Cardiac muscle cell (in vitro differentiated cells and primary cell): ENCODE results near the gene RFLNA. TPM values are rescaled to one million over a fixed set of nuclear protein-coding genes. Genes with fewer than 3 reads are reported as not detected.
A peak's percentile ranks its signal among the peaks of the same experiment; 100 is the strongest.

Source experiments
- DNase-seq, 2 donors: peaks; one replicate each; pipeline versions ENCODE4 v3.0.0 to v3.0.0-alpha.2; 2010 to 2017; ENCODE audit warnings: low read depth in 1 of 2, low spot score in 1 of 2
- H3K27ac ChIP-seq: fragments of 200-600 bp; sonication (generic); 2 replicates; pipeline ENCODE4 v1.5.1; 2016
- H3K27me3 ChIP-seq: fragments of 200-600 bp; sonication (generic); 2 replicates; pipeline ENCODE4 v1.6.0; 2016; ENCODE audit warnings: control low read depth
- H3K36me3 ChIP-seq: fragments of 200-600 bp; sonication (generic); 2 replicates; pipeline ENCODE4 v1.5.1; 2016; ENCODE audit warnings: control low read depth
- H3K4me1 ChIP-seq: fragments of 200-600 bp; sonication (generic); 2 replicates; pipeline ENCODE4 v1.8.1; 2017; ENCODE audit warnings: low read depth, mild to moderate bottlenecking, mixed run types
- H3K4me3 ChIP-seq: fragments of 200-600 bp; sonication (generic); 2 replicates; pipeline ENCODE4 v1.5.1; 2016; ENCODE audit warnings: mild to moderate bottlenecking
- H3K9me3 ChIP-seq: fragments of 200-600 bp; sonication (generic); 2 replicates; pipeline ENCODE4 v1.5.1; 2017; ENCODE audit warnings: low read depth, mild to moderate bottlenecking, control low read depth
- polyA plus RNA-seq: library from polyadenylated mRNA; unstranded; fragments of >200 nt; fragmentation: Nextera tagmentation; extraction: Ambion mirVana; gene quantifications from 2 replicates; pipeline ENCODE4 v1.2.1, GENCODE V29; 2016
- total RNA-seq: library from RNA; depleted of rRNA; stranded (reverse); fragments of >200 nt; gene quantifications from 2 replicates; pipeline ENCODE4 v1.2.3, GENCODE V29; 2016
- TF ChIP-seq, protein P1 (sequence below): IDR thresholded peaks from 2 replicates; pipeline ENCODE4 v1.5.1; 2012; ENCODE audit warnings: low read depth, mild to moderate bottlenecking, low read length

RFLNA gene
- total and polyA plus RNA-seq, 2 experiments from 2014 or later, result 1.8 to 4.5 TPM

DNA sequence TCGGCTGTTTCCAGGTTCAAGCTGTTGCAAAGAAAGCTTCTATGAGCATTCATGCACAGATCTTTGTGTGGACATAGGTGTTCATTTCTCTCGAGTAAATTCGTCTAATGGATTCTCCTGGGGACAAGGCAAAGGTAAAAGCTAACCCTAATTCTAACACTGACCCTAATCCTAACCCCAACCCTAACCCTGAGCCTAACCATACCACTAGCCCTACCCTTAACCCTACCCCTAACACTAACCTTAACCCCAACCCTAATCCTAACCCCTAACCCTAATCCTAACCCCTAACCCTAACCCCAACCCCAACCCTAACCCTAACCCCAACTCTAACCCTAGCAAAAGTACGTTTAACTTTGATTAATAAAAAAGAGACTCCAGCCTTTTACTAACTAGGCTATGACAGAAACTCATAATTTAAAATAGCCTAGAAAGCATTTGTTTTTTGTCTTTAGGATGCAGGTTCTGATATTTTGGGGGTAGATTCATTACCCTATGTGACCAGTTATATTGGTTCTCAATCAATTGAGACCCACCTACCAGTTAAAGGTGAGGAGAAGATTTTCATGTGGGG is 27.6 kb upstream of the RFLNA start:
- TF ChIP-seq, protein P1, sequence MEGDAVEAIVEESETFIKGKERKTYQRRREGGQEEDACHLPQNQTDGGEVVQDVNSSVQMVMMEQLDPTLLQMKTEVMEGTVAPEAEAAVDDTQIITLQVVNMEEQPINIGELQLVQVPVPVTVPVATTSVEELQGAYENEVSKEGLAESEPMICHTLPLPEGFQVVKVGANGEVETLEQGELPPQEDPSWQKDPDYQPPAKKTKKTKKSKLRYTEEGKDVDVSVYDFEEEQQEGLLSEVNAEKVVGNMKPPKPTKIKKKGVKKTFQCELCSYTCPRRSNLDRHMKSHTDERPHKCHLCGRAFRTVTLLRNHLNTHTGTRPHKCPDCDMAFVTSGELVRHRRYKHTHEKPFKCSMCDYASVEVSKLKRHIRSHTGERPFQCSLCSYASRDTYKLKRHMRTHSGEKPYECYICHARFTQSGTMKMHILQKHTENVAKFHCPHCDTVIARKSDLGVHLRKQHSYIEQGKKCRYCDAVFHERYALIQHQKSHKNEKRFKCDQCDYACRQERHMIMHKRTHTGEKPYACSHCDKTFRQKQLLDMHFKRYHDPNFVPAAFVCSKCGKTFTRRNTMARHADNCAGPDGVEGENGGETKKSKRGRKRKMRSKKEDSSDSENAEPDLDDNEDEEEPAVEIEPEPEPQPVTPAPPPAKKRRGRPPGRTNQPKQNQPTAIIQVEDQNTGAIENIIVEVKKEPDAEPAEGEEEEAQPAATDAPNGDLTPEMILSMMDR, result no peak
- H3K4me1 ChIP-seq, result no peaks in the 10 kb centered on the region
- no peak for DNase-seq
- H3K27me3 ChIP-seq, result no peaks in the 10 kb centered on the region
- H3K27ac ChIP-seq, result no peak overlapping the region
- H3K9me3 ChIP-seq, result no peaks in the 10 kb centered on the region
- no peaks in the 10 kb centered on the region for H3K36me3 ChIP-seq
- H3K4me3 ChIP-seq, result no peak overlapping the region

DNA sequence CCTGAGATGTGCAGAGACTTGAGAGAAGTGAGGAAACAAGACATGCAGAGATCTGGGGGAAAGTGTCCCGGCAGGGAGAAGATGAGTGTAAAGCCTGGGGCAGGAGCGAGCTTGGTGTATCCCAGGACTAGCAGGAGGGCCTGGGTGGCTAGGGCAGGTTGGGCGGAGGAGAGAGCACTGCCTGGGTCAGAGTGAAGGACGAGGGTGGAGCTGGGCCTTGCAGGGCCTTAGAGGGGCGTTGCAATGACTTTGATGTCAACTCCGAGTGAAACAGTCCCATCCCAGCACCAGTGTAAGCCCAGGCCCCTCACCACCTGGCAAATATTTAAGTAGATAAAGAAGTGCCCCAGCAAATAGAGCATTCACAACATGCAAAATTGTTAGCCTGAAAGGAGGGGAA is 24.2 kb upstream of the RFLNA start:
- H3K4me3 ChIP-seq, result no peak overlapping the region
- H3K9me3 ChIP-seq, result no peaks in the 10 kb centered on the region

DNA sequence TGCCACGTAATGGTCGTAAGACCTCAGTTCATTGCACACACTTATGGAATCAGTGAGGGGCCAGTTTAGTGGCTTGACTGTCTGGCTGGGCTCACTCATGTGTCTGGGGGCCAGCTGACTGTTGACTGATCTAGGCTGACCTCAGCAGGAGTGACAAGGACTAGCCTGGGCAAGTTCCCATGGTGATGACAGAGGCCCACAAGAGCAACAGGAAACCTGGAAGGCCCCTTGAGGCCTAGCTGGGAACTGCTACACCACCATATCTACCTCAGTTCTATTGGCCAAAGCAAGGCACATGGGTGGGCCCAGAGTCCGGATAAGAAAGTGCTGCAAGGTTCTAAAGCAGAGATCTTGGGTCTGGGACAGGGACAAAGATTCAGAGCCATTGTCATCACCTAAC is 21.3 kb upstream of the RFLNA start:
- Histone ChIP-seq H3K36me3 (no peaks in the 10 kb centered on the region), H3K9me3 (no peaks in the 10 kb centered on the region), H3K4me3 (no peak overlapping the region), H3K27ac (no peak overlapping the region), H3K4me1 (no peaks in the 10 kb centered on the region), H3K27me3 (no peaks in the 10 kb centered on the region)
- TF ChIP-seq, protein P1, result peak; percentile 25
- peak; percentile 33 to 45 for DNase-seq

More for the DNA sequence above, 24.2 kb upstream of the RFLNA start:
- no peak for DNase-seq
- Histone ChIP-seq H3K27ac (no peak overlapping the region), H3K4me1 (no peaks in the 10 kb centered on the region), H3K36me3 (no peaks in the 10 kb centered on the region), H3K27me3 (no peaks in the 10 kb centered on the region)
- TF ChIP-seq, protein P1, result no peak

DNA sequence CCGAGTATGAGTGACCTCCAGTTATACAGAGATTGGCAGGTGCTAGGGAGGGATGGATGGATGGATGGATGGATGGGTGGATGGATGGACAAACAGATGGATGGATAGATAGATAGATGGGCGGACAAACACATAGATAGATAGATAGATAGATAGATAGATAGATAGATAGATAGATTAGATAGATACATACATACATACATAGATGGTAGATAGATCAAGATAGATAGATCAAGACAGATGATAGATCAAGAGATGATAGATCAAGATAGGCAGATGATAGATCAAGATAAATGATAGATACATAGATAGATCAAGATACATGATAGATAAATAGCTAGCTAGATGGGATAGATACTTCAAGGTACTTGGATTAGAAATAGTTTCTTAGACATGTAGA is 18.6 kb upstream of the RFLNA start:
- H3K27me3 ChIP-seq, result no peaks in the 10 kb centered on the region
- H3K4me3 ChIP-seq, result no peak overlapping the region
- TF ChIP-seq, protein P1, result no peak
- no peak for DNase-seq
- no peaks in the 10 kb centered on the region for H3K4me1 ChIP-seq
- no peaks in the 10 kb centered on the region for H3K36me3 ChIP-seq
- H3K27ac ChIP-seq, result no peak overlapping the region
- H3K9me3 ChIP-seq, result no peaks in the 10 kb centered on the region

DNA sequence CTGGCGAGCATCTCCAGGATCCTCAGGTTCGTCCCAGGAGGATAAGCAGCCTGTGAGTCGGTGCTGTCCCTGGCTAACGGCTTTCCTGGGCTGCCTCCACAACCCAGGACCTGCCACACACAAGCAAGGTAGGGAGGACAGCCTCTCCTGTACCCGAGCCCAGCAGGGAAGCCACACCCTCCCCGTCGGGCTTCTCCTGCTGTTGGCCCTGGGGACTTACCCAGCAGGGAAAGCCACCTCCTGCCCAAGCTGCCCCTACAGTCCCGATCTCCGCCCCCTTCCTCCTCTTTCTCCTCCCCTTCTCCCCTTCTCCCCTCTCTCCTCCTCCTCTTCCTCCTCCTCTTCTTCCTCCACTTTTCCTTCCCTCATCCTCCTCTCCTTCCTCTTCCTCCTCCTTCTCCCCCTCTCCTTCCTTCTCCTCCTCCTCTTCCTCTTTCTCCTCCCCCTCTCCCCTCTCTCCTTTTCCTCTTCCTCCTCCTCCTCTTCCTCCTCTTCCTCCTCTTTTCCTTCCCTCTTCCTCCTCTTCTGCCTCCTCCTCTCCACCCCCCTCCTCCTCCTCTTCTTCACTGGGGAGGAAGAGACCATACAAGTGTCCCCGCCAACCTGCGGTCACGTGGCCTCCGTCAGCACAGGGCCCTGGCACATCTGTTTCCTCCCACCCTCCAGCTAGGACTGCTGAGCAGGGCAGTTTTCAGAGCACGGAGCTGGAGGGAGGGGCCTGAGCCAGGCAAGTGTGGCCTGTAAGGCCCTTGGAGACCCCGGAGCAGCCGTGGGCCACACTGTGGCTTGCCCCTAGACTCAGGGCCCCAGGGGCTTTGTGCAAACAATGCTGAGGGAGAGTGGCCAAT is 17.3 kb upstream of the RFLNA start:
- TF ChIP-seq, protein P1, result no peak
- no peak overlapping the region for H3K27ac ChIP-seq
- no peak for DNase-seq

More for the DNA sequence above, 17.3 kb upstream of the RFLNA start:
- Histone ChIP-seq H3K4me3 (no peak overlapping the region), H3K9me3 (no peaks in the 10 kb centered on the region), H3K36me3 (no peaks in the 10 kb centered on the region), H3K27me3 (no peaks in the 10 kb centered on the region), H3K4me1 (no peaks in the 10 kb centered on the region)
